NCI-H69 (cell line): Measurements from ENCODE around the gene SORCS3.

Source experiments
- DNase-seq: peaks from one replicate; lab custom pipeline; 2025; lab: John Stamatoyannopoulos, UW

SORCS3 gene

GRCh38 chr10:105188737-105189462, 547.8 kb downstream of the SORCS3 start:
- DNase-seq: peak; percentile 31

GRCh38 chr10:105189463-105189800, 548.3 kb downstream of the SORCS3 start:
- no peak for DNase-seq

GRCh38 chr10:105192146-105192545, 551.1 kb downstream of the SORCS3 start:
- DNase-seq: no peak

DNA sequence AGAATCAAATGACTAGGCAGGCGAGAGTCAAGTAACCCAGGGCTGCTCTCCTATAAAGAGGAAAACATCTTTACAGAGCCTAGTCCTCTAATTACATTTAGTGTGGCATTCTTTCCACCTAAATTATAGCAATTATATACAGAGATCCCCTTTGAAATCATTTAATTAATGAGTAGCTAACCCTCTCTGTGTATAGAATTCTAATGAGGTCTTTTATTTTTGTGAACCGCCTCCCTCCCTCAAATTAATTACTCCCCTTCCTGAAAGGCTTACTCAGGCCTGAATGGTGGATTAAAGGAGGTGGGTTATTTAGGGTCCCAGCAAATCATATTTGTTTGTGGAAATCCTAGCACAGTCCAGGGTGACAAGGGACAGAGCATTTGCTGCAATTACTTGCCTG, 551.8 kb downstream of the SORCS3 start:
- DNase-seq: peak; percentile 60

DNA sequence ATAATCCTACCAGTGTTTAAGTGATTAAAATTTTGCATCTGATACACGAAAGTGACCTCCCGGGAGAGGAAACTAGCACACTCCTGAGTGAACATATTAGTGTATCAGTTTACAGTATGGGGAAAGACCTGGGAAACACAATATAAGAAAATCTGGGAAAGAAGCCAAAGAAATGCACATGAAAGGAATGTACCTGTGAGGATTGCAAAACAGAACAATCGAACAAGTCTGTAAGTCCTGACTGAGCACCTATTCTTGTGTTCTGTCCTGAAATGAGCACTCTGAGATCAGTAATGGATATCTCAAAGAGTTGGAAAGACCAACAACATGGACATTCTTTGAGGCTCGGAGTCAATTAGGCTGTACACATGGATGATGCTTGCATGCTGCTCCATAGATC, 554.7 kb downstream of the SORCS3 start:
- peak; percentile 51 for DNase-seq

GRCh38 chr10:105197598-105198364, 556.7 kb downstream of the SORCS3 start:
- DNase-seq: no peak

GRCh38 chr10:105206616-105207015, 565.5 kb downstream of the SORCS3 start:
- no peak for DNase-seq

DNA sequence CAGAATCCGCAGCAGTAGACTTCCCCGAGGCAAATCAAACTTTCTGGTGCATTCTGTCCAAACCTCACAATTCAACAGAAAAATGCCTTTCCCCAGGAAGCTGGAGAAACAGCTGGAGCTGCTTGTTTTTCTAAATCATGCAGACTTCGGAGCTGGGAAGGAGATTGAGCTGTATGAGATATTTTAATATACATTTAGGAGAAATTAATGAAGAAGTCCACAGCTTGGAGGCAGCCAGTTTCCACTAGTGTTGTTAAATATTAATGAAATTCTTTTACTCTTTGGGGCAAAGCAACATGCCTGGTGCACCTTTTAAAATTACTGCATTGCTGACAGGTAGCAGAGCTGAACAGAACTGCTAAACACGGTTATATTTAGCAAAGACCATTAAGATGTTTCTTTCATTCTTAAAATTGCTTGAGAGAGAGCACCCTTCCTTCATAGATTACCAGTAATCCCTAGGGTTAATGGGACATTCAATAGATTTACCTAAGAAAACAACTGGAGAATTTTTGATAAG, 566.4 kb downstream of the SORCS3 start:
- no peak for DNase-seq

- no peak for DNase-seq
Measured at GRCh38 chr10:105210546-105210945, 569.5 kb downstream of the SORCS3 start.

DNA sequence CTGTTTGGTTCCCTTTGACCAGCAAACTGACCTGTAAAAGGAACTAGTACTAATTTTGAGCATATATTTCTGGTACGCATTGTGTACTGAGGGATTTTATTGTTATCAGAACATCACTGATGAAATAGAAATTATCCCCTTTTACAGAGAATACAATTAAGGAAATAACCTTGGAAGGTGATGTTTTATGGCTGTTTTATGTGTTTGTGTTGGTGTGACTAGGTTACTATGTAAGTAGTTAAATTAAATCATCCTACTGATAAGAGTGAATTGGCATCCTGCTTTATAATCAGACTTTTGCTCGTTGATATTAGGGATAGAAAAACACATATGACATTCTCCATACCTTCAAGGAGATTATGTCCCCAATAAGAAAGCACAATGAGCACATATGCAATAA, 596.6 kb downstream of the SORCS3 start:
- DNase-seq: no peak

- DNase-seq: peak; percentile 83
Measured at GRCh38 chr10:105239311-105240219, 598.5 kb downstream of the SORCS3 start.

GRCh38 chr10:105241254-105241653, 600.2 kb downstream of the SORCS3 start:
- DNase-seq: no peak

DNA sequence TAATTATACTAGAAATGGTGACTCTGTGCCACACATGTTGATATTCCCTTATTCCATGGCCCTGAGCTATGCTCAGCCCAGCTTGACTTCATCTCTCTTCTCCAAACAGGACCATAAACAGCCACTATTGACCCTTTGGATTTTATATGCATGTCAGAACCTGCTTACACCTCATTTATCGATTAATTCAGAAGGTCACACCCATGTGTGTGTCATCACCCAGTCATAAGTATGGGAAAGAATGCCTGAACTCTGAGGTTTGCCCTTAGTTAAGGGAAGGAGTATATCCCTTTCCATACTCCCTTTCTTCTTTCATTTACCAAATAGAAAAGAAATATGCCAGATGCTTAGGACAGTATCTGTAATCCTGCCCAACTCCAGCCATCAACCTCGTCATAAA, 602.3 kb downstream of the SORCS3 start:
- DNase-seq: no peak

DNA sequence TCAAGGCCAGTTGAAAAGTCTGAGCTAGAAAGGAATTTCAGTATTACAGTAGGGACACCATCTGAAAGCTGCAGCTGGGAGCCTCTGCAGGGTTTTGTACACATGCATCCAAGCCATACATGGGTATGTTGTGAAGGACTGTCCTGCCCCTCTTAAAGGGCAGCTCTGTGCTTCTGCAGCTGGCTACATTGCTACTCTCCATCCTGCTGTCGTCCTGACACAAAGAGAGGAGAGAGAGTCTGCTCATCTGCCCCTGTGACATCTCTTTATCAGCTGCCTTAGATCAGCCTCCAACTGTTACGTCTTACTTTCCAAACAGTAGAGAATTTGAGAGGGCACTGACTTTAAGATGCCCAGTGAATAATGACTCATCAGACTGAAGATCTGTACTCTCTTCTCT, 602.7 kb downstream of the SORCS3 start:
- no peak for DNase-seq

DNA sequence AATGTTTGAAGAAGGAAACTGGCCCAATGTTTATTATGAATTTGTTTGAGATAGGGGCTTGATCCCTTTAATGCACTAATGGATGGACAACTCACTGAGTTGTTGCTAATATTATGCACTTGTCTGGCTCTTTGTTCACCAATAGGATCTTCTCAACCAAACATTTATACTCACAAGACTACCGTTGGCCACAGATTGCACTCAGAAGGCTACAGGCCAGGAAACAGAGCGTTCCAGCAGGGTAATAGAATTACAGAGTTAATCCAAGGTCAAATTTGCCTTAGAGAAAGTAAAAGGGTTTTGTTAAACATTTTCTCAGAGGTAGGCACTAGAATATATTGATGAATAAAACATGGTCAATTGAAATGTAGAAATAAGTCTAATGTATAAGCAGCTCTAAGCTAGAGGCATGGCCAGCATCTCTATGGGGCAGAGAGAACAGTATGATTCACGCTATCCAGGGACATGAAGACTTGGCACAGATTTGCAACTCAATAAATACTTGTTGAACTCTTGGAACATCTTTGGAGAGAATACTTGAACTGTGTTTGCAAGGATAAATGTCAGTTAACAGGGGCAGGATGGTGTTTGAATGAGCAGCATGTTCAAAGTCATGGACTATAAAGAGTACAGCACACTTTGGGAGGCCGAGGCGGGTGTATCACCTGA, 606.9 kb downstream of the SORCS3 start:
- DNase-seq: no peak

GRCh38 chr10:105252911-105253310, 611.8 kb downstream of the SORCS3 start:
- DNase-seq: peak; percentile 73

DNA sequence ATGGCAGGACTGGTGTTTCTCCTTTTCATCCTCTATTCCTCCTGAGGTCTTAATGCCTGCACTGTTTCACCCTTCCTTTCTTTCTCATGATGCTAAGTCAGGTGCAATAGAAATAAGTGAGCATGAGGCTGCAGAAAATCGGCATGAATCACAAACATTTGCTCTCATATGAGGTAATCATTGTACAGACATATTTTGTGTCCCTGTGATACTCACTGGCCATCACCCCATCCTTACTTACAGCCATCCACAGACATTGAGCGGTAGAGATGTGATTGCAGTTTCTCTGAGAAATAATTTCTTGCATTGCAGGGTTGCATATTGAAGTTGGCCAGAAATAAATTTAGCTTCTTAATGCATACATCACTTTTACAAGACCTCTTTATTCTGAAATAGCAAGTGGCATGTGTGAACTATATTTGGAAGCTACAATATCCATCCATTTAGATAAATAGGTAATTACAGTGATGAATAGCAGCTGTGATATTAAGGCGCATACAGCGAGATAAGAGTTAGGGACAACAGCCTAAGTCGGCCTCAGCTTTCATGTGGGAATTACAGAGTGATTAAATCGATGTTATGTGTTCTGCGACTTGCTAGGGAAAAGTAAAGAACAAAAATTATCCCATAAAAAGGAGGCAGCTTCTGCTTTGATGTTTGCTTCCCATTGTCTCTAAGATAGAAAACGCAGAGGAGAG, 612.6 kb downstream of the SORCS3 start:
- no peak for DNase-seq

GRCh38 chr10:105258036-105258673, 617.1 kb downstream of the SORCS3 start:
- DNase-seq: no peak

GRCh38 chr10:105258674-105259065, 617.6 kb downstream of the SORCS3 start:
- peak; percentile 7 for DNase-seq

DNA sequence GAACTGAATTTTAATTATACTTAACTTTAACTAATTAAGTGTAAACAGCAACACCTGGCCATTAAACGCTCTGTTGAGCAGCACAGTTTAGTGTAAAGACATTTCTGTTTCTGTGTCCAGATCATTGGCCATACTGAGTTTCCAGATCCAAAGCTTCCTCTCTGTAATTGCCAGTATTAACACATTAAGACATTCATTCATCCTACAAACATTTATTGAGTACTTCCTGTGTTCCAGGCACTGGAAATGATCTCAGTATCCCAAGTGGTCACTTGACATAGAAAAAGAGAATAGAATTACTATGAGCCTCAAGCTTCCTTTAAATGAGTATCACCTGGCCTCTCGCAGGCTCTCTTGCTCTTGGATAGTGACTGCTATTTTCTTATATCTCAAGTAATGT, 618.1 kb downstream of the SORCS3 start:
- DNase-seq: peak; percentile 27

DNA sequence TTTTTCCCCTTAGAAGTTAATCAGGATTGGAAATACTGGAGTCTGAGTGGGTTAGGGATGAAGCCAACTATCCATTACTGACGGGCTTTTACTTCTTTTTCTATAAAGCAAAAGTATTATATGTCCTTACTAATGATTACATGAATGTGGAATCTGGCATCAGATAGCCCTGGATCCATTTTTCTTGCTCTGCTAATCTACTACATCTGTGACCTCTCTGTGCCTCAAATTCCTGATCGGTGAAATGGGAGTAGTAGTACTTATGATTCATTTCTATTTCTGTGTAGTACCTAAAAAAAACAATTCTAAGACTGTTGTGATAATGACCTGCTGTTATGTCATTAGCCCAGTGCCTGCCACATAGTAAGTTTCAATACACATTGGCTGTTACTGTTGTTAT, 621.6 kb downstream of the SORCS3 start:
- no peak for DNase-seq
